Colon (tissue), 2 donors: Measurements from ENCODE around the gene ZNF529.
"Not testable (repeated sequence)": the region's sequence is repeated elsewhere in the genome, so short reads cannot be mapped to it uniquely, and the experiment has no call there.

ENCODE experiments used
- FAIRE-seq: peaks from 2 replicates; lab custom pipeline; 2012; peaks lifted over from hg19 to GRCh38; lab: Jason Lieb, UNC
- donor health status: control.
- donor health status: control.

The ZNF529 gene

DNA sequence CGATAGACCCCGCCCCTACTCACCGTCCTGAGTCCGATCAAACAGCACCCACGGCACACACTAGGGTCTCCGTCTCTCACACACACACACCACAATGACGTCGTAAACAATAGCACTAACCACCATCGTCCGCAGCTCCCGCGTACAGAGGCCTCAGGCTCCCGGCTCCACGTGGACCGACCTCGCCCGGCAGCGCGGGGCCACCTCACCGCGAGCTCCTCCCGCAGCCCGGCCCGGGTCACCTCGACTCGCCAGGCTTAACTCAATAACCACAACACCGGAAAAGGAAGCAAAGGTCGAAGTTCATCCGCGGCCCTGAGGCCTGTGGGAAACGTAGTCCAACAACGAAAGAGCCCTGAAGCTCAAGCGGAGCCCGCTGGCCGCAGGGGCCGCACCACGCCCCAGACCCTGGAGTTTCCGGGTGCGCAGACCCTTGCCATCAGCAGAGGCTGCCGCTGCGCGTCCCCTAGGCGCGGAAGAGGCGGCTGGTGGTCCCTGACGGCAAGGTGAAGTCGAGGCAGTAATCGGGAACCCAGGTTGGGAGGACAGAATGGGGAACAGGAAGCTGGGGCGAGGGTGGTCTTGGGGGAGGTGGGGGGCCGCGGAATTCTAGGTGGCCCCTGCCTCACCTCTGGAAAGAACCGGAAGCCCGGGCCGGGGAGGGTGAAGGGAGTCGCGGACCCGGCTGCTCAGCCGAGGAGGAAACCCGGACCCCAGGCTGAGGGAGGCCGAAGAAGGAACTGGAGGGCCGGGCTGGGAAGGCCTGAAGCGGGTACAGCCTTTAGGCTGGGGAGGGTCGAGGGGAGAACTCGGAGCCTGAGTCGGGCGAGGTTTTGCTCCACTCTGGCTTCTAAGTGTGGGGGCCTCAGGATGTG, at the start of gene ZNF529:
TSS of gene ZNF529 (minus strand) at position 273 of the 875 bp plus-strand sequence. CDS start 946 bp downstream, outside the sequence.
- no peak for FAIRE-seq

DNA sequence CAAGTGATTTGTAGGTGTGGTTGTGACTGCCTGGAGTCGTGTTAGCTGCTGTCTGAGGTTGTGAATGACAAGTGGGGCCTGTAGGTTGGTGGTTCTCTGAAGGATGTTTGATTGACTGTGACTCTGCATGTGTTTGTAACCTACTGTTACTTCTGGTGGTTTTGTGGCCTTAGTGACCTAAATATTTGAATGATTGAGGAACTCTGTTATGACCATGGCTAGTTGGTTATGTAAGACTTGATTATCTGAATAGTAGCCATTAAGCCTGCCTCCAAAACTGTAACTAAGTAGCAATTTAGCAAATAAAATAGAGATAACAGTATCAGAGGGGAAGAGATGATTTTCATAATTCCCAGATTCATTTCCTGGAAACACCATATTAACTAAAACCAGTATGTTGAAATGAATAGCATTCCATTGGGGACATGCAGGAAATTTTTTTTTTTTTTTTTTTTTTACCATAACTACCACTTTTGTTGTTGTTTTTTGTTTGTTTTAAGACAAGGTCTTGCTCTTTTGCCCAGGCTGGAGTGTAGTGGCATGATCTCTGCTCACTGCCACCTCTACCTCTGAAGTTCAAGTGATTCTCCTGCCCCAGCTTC, 32.9 kb upstream of the ZNF529 start:
- no peak for FAIRE-seq

DNA sequence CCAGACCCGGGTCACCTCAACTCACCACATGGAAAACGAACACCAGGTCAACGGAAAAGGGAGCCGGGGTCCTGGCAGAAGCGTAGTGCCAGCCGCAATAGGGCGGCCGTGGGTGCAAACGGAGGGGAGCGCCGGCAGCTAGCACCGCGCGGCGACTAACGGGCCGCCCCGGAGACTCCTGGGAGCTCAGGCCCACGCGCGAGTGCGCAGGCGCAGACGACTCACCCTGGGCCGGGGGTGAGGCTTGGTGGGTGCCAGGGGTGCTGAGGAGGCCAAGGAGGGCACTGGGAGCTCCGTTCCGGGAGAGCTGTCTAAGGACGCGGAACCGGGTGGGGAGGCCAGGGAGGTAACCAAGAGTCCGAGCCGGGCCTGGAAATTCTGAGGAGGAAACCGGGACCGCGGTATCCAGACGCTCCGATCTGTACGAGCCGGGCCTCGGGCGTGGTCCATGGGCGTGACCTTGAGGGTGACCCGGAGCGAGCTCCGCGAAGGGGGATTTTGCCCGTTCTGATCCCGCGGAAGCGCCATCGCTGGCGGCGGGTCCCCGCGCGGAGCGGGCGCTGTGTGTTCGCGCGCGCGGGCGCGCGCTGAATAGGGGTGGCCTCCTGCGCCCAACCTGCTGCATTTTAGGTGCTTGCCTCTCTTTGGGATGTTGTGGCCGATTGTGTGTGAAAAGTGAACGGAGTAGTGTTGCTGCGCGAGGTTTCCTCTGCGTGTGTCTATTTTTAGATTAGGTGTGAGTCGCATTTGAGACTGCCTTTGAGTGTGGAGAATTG, 32.2 kb upstream of the ZNF529 start, which contains the start of gene ZNF382:
TSS of gene ZNF382 (plus strand) at position 213 of the 776 bp plus-strand sequence. CDS start 4,602 bp downstream, outside the sequence.
- FAIRE-seq = no peak

DNA sequence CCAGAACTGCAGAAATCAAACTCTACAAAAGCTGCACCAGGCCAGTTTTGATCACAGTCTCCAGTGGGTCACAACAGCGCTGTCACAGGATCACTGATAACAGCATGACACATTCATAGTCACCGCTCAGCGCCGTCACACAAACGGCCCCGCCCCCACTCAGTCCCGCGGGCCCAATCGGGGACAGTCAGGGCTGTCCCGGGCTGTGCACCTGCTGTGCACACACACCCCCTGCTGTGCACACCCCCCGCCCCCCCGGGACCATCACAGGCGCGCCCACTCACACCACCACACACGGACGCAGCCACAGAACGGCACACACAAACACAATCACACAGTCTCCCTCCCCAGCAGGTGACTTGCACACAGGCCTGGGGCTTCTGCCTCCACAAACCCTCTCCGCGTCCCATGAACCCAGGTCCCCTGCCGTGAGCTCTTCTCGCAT, 31.6 kb upstream of the ZNF529 start:
- no peak for FAIRE-seq

DNA sequence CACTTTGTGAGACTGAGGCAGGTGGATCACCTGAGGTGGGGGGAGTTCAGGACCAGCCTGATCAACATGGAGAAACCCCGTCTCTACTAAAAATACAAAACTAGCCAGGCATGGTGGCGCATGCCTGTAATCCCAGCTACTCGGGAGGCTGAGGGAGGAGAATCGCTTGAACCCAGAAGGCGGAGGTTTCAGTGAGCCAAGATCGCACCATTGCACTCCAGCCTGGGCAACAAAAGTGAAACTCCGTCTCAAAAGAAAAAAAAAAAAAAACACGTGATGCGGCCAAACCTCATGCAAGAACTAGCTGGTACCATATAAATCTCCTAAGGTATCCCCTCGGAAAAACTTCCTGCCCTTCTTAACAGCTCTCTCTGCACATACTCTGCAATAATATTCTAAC, 29.6 kb upstream of the ZNF529 start:
- not testable (repeated sequence) for FAIRE-seq

DNA sequence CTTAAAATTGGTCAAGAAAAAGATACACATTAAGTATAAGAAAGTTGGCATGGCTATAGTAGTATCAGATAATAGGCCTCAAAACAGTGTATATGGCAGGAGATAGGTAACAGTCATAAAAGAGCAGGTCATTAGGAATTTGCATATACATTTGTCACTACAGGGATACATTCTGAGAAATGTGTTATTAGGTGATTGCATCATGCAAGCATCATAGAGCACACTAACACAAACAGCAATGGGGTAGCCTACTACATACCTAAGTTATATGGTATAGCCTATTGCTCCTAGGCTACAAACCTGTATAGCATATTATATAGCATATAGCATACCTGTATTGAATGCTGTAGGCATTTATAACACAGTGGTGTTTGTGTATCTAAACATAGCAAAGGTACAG, 6.2 kb upstream of the ZNF529 start:
- no peak for FAIRE-seq

DNA sequence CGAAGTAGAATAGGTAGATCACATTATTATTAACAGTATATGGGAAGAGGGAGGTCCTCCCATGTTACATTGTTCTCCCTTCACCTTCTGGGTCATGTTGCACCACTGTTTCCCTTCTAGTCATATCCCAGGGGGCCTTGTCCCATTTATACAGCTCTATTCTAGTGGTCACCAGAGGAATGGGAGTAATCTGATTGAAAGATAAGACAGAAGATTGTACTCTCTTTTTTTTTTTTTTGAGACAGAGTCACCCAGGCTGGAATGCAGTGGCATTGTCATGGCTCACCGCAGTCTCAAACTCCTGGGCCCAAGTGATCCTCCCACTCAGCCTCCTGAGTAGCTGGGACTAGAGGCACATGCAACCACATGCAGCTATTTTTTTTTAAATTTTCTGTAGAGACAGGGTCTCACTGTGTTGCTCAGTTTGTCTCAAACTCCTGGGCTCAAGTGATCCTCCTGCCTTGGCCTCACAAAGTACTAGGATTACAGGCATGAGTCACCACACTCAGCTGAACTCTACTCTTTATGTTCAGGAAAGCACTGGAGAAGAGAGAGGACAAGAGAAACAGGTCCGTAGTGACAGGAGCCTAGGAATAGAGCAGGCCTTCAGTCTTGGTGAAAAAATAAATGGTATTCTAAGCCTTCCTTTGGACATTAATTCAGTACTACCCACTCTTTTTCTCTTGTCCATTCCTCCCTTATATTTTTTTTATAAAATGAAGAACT, 4.3 kb upstream of the ZNF529 start:
- no peak for FAIRE-seq

DNA sequence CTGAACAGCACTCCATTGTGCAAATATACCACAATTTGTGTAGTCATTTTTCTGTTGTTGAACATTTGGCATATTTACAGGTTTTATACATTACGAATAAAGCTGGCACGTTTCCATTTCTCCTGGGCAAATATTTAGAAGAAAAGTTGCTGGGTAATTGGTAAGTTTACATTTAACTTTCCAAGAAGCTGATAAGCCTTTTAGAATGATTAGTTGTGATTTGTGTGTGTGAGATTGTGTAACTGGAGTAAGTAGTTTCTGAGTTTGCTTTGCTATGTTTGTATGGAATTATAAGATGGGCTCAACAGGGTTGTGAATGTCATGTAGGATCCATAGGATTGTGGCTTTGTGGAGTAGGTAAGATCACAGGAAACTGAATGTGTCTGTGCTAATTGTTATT, 1.6 kb upstream of the ZNF529 start:
- FAIRE-seq = no peak

DNA sequence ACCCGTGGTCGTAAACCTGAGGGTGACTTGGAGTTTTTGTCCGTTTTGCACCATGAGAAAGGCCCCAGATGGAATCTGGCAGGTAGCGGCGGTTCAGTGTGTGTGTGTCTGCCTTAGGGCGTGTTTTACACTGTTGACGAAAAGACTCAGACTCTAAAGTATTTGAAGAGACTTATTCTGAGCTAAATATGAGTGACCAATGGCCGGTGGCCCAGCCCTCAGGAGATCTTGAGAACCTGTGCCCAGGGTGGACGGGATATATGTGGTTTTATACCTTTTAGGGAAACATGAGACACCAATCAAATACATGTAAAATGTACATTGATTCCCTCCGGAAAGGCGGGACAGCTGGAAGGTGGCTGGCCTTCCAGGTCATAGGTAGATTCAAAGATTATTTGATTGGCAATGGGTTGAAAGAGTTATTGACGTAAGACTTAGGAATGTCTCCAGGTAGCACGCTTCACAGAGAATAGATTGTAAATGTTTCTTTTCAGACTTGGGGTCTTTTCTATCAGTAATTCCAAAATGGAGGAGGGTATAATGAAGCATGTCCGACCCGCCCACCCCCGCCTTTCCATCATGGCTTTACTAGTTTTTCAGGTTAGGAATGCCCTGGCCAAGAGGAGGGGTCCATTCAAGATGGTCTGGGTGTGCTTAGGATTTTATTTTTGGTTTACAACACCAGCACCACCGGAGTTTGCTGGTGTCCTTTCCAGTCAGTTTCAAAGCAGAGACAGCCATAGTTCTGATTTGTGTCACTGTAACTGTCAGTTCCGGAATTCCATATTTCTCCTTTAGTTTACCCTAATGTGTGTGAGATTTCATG, 1.0 kb upstream of the ZNF529 start:
- no peak for FAIRE-seq

DNA sequence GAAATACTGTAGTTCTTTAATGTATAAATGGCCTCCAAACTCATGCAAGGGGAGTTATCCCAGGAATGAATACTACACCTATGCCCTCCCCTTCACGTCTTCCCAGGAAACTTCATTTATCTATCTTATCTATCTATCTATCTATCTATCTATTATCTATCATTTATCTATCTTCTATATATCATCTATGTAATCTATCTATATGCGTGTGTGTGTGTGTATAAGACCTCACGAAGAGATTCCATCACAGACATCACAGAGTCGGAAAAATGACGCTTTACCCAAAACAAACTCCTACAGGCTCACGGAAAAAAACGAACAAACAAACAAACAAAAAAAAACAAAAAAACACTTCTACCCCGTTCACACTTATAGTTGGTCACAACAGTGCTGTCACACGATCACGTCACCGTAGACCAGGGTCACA, 486 bp downstream of the ZNF529 start:
- FAIRE-seq = no peak

DNA sequence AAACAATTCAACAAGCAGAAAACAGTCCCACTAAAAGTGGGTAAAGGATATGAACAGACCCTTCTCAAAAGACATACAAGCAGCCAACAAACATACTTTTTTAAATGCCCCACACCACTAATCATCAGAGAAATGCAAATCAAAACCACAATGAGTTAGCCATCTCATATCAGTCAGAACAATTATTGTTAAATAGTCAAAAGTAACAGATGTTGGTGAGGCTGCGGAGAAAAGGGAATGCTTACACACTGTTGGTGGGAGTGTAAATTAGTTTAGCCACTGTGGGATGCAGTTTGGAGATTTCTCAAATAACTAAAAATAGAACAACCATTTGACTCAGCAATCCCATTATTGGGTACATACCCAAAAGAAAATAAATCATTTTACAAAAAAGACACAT, 8.7 kb downstream of the ZNF529 start:
- no peak for FAIRE-seq

DNA sequence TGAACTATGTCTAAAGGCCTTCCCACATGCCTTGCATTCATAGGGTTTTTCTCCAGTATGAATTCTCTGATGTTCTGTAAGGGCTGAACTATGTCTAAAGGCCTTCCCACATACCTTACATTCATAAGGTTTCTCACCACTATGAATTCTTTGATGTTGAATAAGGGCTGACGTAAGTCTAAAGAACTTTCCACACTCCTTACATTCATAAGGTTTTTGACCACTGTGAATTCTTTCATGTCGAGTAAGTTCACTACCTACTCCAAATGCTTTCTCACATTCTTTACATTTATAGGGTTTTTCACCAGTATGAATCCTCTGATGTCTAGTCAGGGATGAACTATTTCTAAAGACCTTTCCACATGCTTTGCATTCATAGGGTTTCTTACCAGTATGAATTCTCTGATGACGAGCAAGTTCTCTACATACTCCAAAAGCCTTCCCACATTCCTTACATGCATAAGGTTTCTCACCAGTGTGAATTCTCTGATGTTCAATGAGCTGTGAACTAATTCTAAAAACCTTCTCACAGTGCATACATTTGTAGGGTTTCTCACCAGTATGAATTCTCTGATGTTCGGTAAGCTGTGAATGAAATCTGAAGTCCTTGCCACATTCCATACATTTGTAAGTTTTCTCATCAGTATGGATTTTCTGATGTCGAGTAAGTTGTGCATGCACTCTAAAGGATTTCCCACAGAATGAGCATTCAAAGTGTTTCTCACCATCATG, 25.9 kb downstream of the ZNF529 start:
- no peak for FAIRE-seq

DNA sequence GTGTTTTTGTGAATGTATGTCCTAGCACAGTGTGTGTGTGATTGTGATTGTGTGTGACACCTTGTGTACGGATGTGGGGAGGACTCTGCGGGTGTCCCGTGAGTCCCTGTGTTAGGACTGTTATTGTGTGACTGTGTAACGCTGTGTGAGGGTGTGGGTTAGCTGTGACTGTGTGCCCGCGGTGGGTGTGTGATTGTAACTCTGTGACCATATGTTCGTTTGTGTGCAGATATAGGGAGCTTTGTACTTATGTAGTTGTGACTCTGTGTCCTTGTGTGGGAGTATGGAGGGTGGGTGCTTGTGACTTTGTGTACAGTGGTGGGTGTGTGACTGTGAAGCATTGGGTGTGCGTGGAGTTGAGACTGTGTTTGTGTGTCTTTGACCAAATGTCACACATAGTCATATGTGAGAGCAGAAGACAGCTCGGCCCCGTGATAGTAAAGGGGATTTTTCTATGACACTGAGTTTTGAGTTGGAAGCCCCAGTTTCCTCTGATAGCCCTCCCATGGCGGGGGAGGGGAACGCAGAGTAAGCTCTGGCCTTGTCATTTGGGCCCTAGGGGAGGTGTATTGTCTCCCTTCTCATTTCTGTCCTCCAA, 44.1 kb downstream of the ZNF529 start:
- FAIRE-seq = no peak

DNA sequence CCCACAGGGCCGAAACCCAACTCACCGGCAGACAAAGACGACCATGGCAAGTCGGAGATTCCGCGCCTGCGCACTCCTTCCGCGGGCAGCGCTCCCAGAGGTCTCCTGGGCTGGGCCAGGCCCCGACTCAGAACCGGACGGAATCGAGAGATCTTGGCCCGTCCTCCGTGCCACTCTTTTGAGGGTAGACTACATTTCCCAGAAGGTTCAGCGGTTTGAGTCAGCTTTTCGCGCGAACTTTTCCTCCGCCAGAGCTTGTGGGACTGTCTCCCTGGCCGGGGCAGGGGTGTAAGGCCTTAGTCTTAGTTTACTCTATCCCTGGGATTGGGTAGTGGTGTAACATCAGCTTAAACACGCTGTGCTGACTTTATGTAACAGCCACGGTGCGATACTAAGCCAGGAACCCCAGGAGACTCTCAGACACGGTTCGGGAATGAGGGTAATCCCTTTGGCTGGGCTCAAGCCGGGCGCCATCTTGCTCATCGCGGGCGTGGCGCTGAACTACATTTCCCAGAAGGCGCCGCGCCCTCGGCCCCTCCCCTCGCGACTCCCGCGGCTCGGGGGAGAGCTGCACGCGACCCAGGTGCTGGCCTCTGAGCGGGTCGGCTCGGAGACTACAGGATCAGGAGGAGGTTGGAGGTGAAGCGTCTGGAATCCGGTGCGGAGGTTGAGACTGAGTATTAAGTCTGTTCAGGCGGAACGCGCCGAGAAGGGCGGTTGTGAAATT, 44.7 kb downstream of the ZNF529 start, which contains the start of gene ZNF260:
TSS of gene ZNF260 (minus strand) at position 78 of the 727 bp plus-strand sequence. CDS start 13,033 bp downstream, outside the sequence.
- FAIRE-seq = no peak

DNA sequence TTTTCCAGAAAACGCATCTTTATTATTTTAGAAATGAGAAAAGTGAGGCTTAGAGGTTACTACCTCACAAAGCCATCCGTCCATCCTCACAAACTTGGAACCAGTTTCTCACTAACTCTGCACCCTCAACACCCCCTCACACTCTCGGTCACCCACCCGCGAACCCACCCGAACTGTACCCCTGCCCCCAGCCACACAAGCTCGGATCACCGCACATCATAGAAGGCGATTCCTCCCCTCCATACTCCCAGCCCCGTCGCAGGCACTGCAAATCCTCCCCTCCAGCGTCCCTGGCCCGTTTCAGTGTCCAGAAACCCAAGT, 45.3 kb downstream of the ZNF529 start:
- FAIRE-seq = no peak

DNA sequence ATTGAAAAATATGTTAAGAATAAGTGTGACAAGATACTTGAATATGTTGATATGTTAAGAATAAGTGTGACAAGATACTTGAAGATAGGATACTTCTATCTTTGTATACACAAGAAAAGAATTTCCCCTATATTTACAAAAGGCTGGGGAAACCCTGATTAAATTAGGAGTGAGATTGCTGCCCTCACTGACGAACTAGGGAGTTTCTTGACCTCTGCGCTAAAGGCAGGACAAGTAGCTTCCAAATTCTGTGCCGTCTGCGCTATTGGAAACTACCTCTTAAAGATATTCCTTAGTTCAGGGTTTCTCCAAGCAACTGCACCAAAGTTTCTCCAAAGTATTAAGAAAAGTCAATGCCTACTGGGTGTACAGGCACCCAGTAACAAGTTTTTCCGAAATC, 45.8 kb downstream of the ZNF529 start:
- FAIRE-seq = no peak

DNA sequence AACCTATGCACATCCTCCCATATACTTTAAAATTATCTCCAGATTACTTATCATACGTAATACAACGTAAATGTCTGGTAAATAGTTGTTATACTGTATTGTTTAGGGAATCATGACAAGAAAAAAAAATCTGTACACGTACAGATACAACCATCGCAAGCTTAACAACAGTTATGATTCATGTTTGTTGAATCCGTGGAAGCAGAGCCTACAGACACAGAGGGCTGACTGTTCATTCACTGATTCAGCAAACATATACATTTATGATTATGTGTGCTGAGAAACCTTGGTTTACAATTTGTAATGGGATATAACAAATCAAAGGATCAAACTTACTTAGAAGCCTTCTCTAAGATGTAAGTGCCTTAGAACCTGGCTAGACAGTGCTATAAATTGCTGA, 46.5 kb downstream of the ZNF529 start:
- FAIRE-seq = no peak

DNA sequence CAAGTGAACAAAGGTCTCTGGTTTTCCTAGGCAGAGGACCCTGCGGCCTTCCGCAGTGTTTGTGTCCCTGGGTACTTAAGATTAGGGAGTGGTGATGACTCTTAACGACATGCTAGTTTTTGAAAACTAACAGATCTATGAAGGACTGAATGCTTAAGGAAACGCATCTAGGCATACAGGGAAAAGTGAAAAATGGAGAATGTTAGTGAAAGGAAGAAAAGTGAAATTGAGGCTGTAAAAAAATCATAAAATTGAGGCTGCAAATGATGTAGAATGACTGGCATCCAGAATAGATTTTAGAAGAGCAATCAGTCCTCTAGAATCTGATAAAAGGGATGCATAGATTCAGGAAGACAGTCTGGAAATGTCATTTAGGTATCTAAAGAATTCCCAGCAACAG, 48.5 kb downstream of the ZNF529 start:
- no peak for FAIRE-seq

DNA sequence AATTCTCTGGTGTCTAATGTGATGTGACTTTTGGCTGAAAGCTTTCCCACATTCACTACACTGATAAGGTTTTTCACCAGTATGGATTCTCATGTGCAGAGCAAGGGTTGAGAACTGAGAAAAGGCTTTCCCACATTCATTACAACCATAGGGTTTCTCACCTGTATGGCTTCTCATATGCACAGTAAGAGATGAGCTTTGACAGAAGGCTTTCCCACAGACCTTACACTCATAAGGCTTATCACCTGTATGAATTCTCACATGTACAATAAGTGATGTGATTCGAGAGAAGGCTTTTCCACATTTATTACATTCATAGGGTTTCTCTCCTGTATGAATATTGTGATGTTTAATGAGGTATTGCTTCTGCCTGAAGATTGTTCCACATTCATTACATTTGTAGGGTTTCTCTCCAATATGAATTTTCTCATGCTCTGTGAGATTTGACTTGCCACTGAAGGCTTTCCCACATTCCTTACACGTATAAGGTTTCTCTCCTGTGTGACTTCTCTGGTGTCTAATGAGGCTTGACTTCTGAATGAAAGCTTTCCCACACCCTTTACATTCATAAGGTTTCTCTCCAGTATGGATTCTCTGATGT, 59.0 kb downstream of the ZNF529 start:
- FAIRE-seq = no peak
